A673 (cell line): ENCODE data around the gene RBBP5. TPM values are rescaled to one million over a fixed set of nuclear protein-coding genes. Genes with fewer than 3 reads are reported as not detected.

Source experiments
- BruUV-seq: library from RNA; stranded (reverse); fragments of 400-500 nt; replicated peaks from 2 replicates; lab custom pipeline; 2021; lab: Mats Ljungman, UMichigan
- CTCF ChIA-PET: fragments of 300-600 bp; sonication (Branson Sonifier 250); formaldehyde crosslinking; loops from one replicate; lab custom pipeline; 2022; ENCODE audit warnings: antibody characterized with exemption; lab: Charles Lee
- POLR2A ChIA-PET: fragments of 300-600 bp; sonication (Branson Sonifier 250); formaldehyde crosslinking; loops from one replicate; lab custom pipeline; 2022; ENCODE audit warnings: antibody characterized with exemption; ENCODE audit not compliant: low non-redundant PET; lab: Charles Lee
- DNase-seq: peaks from one replicate; pipeline ENCODE4 v3.0.0-alpha.2; 2015; ENCODE audit warnings: low spot score
- H3K27ac ChIP-seq: fragments of 200-600 bp; sonication (generic); 2 replicates; pipeline ENCODE4 v1.5.1; 2016; ENCODE audit warnings: mixed run types, low read depth, mild to moderate bottlenecking, mixed read lengths, antibody characterized with exemption, low read length; ENCODE audit not compliant: poor library complexity, severe bottlenecking
- H3K27me3 ChIP-seq: fragments of 200-600 bp; sonication (generic); replicated peaks from 2 replicates; pipeline ENCODE4 v1.6.1; 2017; ENCODE audit warnings: mixed run types, low read depth, mild to moderate bottlenecking, mixed read lengths, antibody characterized with exemption, low read length; ENCODE audit not compliant: insufficient read depth, poor library complexity
- H3K36me3 ChIP-seq: fragments of 200-600 bp; sonication (generic); 2 replicates; pipeline ENCODE4 v1.6.1; 2016; ENCODE audit warnings: mixed run types, mild to moderate bottlenecking, mixed read lengths, antibody characterized with exemption, low read length; ENCODE audit not compliant: insufficient read depth, poor library complexity, severe bottlenecking
- H3K4me1 ChIP-seq: fragments of 200-600 bp; sonication (generic); 2 replicates; pipeline ENCODE4 v1.6.1; 2017; ENCODE audit warnings: mixed run types, mild to moderate bottlenecking, mixed read lengths, antibody characterized with exemption, low read length; ENCODE audit not compliant: insufficient read depth, poor library complexity, severe bottlenecking
- H3K4me3 ChIP-seq: fragments of 200-600 bp; sonication (generic); 2 replicates; pipeline ENCODE4 v1.5.1; 2016; ENCODE audit warnings: low read depth, mixed run types, mild to moderate bottlenecking, mixed read lengths, low read length; ENCODE audit not compliant: poor library complexity, severe bottlenecking
- H3K9me3 ChIP-seq: fragments of 200-600 bp; sonication (generic); 2 replicates; pipeline ENCODE4 v1.6.1; 2016; ENCODE audit warnings: mixed run types, low read depth, mild to moderate bottlenecking, mixed read lengths, antibody characterized with exemption, low read length; ENCODE audit not compliant: poor library complexity, severe bottlenecking
- CTCF ChIP-seq: fragments of 300-800, 200-600 bp; sonication (generic); conservative IDR thresholded peaks from 2 replicates; pipeline ENCODE4 v1.5.1; 2017; ENCODE audit warnings: low read depth, mild to moderate bottlenecking, antibody characterized with exemption, low read length, moderate library complexity, mixed read lengths
- EZH2 ChIP-seq: fragments of 200-600 bp; sonication (generic); IDR thresholded peaks from 2 replicates; pipeline ENCODE4 v1.6.1; 2017; ENCODE audit warnings: borderline replicate concordance, low read depth, mild to moderate bottlenecking, mixed read lengths, antibody characterized with exemption, low read length; ENCODE audit not compliant: poor library complexity, severe bottlenecking
- intact Hi-C: fragments of 100-400 bp; cut with micrococcal nuclease; formaldehyde crosslinking; loops from one replicate; pipeline ENCODE4 v1.10.0; 2022; ENCODE audit not compliant: unreplicated experiment
- total RNA-seq: library from RNA; stranded (reverse); gene quantifications from 2 replicates; pipeline ENCODE4 v1.2.3, GENCODE V29; 2021

The RBBP5 gene
- total RNA-seq, 1 experiment from 2014 or later, result 32.0 TPM

- intact Hi-C loops, result no loop called here
- DNase-seq, result no peak
- Histone ChIP-seq H3K27me3 (no peaks in the 10 kb centered on the region), H3K4me1 (peaks cover 5% of the 10 kb centered on the region), H3K27ac (no peak overlapping the region), H3K4me3 (no peak overlapping the region), H3K36me3 (no peaks in the 10 kb centered on the region), H3K9me3 (no peaks in the 10 kb centered on the region)
- ChIA-PET POLR2A (no interaction called here), CTCF (interaction anchor here (0.9 kb wide), 1 partner anchor 11 kb away, joined by 4 read pairs; no protein-coding TSS in a partner anchor)
- TF ChIP-seq CTCF (no peak), EZH2 (no peak)
- BruUV-seq, result no TSS peak
These were observed 48.9 kb downstream of the RBBP5 start for GRCh38 chr1:205072881-205073280.

DNA sequence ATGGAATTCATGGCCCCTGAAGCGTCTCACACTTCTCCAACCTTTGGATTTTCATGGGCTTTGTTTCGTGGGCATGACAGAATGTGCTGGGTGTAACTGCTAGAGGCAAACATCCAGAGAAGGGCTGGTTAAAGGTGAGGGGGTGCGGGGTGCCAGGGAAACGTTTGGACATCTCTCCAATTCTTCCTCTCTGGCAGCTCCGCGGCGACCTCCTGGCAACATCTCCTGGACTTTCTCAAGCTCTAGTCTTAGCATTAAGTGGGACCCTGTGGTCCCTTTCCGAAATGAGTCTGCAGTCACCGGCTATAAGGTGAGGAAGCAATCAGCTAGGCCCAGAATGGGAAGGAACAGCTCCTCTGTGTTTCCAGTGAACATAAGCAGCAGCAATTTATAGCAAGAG lies 49.5 kb downstream of the RBBP5 start:
- Histone ChIP-seq H3K4me3 (no peak overlapping the region), H3K36me3 (no peaks in the 10 kb centered on the region), H3K4me1 (peaks cover 5% of the 10 kb centered on the region), H3K27me3 (no peaks in the 10 kb centered on the region), H3K9me3 (no peaks in the 10 kb centered on the region), H3K27ac (no peak overlapping the region)
- BruUV-seq, result no TSS peak
- POLR2A ChIA-PET, result no interaction called here
- no peak for DNase-seq
- CTCF ChIA-PET, result interaction anchor here (0.9 kb wide), 1 partner anchor 11 kb away, joined by 4 read pairs; no protein-coding TSS in a partner anchor
- intact Hi-C loops, result no loop called here
- TF ChIP-seq CTCF, result no peak
- no peak for TF ChIP-seq EZH2

- intact Hi-C loops, result no loop called here
- Histone ChIP-seq H3K4me3 (no peak overlapping the region), H3K27ac (no peak overlapping the region), H3K36me3 (no peaks in the 10 kb centered on the region), H3K9me3 (no peaks in the 10 kb centered on the region), H3K4me1 (peaks cover 5% of the 10 kb centered on the region), H3K27me3 (no peaks in the 10 kb centered on the region)
- POLR2A ChIA-PET, result no interaction called here
- no peak for TF ChIP-seq CTCF
- TF ChIP-seq EZH2, result no peak
- no peak for DNase-seq
- no TSS peak for BruUV-seq
- CTCF ChIA-PET, result interaction anchor here (1.5 kb wide), 1 partner anchor 10 kb away, joined by 8 read pairs; no protein-coding TSS in a partner anchor
These were observed 50.0 kb downstream of the RBBP5 start for GRCh38 chr1:205071801-205072200.
